GM12874 (cell line): ENCODE data around the gene VHLL.

Experiments used
- TF ChIP-seq, protein P1 (sequence below): IDR thresholded peaks from 2 replicates; pipeline ENCODE4 v1.5.1; 2011; ENCODE audit warnings: low read depth, mild to moderate bottlenecking, control low read depth, low read length, moderate library complexity; ENCODE audit not compliant: insufficient read depth

Gene VHLL

DNA sequence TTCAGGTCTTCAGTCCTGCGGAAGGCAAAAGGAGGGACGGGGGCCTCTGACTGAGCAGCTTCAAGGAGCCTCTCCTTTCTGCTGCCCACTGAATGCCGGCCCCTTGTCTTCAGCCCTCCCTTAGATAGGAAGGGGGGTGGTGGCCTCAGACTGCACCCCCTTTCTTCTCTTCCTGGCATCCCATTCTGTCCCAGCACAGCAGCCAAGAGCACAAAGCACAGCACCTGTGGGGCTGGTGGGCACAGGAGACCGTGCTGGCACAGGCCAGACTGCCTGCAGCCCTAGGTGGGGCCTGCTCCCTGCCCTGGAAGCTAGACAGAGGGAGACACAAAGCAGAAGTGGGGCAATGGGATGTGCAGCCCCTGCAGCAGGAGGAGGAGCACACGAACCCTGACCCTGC, 49.5 kb downstream of the VHLL start:
- TF ChIP-seq, protein P1, sequence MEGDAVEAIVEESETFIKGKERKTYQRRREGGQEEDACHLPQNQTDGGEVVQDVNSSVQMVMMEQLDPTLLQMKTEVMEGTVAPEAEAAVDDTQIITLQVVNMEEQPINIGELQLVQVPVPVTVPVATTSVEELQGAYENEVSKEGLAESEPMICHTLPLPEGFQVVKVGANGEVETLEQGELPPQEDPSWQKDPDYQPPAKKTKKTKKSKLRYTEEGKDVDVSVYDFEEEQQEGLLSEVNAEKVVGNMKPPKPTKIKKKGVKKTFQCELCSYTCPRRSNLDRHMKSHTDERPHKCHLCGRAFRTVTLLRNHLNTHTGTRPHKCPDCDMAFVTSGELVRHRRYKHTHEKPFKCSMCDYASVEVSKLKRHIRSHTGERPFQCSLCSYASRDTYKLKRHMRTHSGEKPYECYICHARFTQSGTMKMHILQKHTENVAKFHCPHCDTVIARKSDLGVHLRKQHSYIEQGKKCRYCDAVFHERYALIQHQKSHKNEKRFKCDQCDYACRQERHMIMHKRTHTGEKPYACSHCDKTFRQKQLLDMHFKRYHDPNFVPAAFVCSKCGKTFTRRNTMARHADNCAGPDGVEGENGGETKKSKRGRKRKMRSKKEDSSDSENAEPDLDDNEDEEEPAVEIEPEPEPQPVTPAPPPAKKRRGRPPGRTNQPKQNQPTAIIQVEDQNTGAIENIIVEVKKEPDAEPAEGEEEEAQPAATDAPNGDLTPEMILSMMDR: no peak
